ENCODE data around the gene ARHGEF18.

ARHGEF18 gene

GRCh38 chr19:7385062-7385461 lies 36.3 kb downstream of the ARHGEF18 start:
- no peak for DNase-seq (ENCODE audit: low read depth)

GRCh38 chr19:7386308-7386707 lies 37.6 kb downstream of the ARHGEF18 start:
- no peak for DNase-seq (ENCODE audit: low read depth)

- DNase-seq (ENCODE audit: low read depth): no peak
These were observed 38.0 kb downstream of the ARHGEF18 start for GRCh38 chr19:7386769-7387168.

- no peak for DNase-seq (ENCODE audit: low read depth)
These were observed 42.5 kb downstream of the ARHGEF18 start for GRCh38 chr19:7391218-7391670.

- DNase-seq (ENCODE audit: low read depth): no peak
These were observed 44.7 kb downstream of the ARHGEF18 start for GRCh38 chr19:7393459-7393858.

- no peak for DNase-seq (ENCODE audit: low read depth)
These were observed 45.4 kb downstream of the ARHGEF18 start for GRCh38 chr19:7393939-7394730.

- peak; percentile 85 for DNase-seq (ENCODE audit: low read depth)
These were observed 46.1 kb downstream of the ARHGEF18 start for GRCh38 chr19:7394731-7395359.

- no peak for DNase-seq (ENCODE audit: low read depth)
These were observed 46.8 kb downstream of the ARHGEF18 start for GRCh38 chr19:7395360-7396066.

GRCh38 chr19:7397687-7398086 lies 49.0 kb downstream of the ARHGEF18 start:
- no peak for DNase-seq (ENCODE audit: low read depth)

All from activated T-helper 9 cell treated with anti-CD3 and anti-CD28 coated beads, Interleukin-2, amount 50 U/mL, for 16 hours (primary cell).